IMR-90 (cell line): ENCODE measurements around the gene ST3GAL5. TPM values are rescaled to one million over a fixed set of nuclear protein-coding genes. Genes with fewer than 3 reads are reported as not detected.

Experiments
- ATAC-seq: fragments of 200-7000 bp; cut with Tn5 transposase; 2 replicates; pipeline ENCODE4 v1.9.1; 2020; ENCODE audit warnings: low read depth, mild to moderate bottlenecking, moderate library complexity
- BruUV-seq: library from RNA; stranded (reverse); fragments of 400-500 nt; replicated peaks from 2 replicates; lab custom pipeline; 2021; lab: Mats Ljungman, UMichigan
- CTCF ChIA-PET: fragments of 300-600 bp; formaldehyde crosslinking; extraction: SDS; loops from one replicate; lab custom pipeline; 2021; ENCODE audit warnings: antibody characterized with exemption; lab: Yijun Ruan, JAX
- POLR2A ChIA-PET: fragments of 300-600 bp; sonication (Branson Sonifier 250); formaldehyde crosslinking; loops from one replicate; lab custom pipeline; 2022; ENCODE audit warnings: antibody characterized with exemption; ENCODE audit not compliant: unreplicated experiment; lab: Charles Lee
- DNase-seq: peaks from one replicate; pipeline ENCODE4 v3.0.0; 2013
- H2AFZ ChIP-seq: replicated peaks from 2 replicates; pipeline ENCODE3; 2013; ENCODE audit warnings: low read length, mild to moderate bottlenecking; ENCODE audit not compliant: poor library complexity
- H2AK5ac ChIP-seq: 2 replicates; pipeline ENCODE4 v1.6.1; 2013; ENCODE audit warnings: low read depth, low read length, inconsistent platforms
- H2AK9ac ChIP-seq: replicated peaks from 2 replicates; pipeline ENCODE3; 2013; ENCODE audit warnings: mild to moderate bottlenecking, low read depth, low read length, moderate library complexity; ENCODE audit not compliant: poor library complexity
- H2BK120ac ChIP-seq: 2 replicates; pipeline ENCODE4 v1.6.1; 2013; ENCODE audit warnings: low read depth, low read length, inconsistent platforms
- H2BK15ac ChIP-seq: 3 replicates; pipeline ENCODE4 v1.6.1; 2013; ENCODE audit warnings: low read depth, low read length, inconsistent platforms
- H2BK20ac ChIP-seq: 2 replicates; pipeline ENCODE4 v1.6.1; 2013; ENCODE audit warnings: low read depth, mild to moderate bottlenecking, inconsistent platforms, low read length, moderate library complexity
- H2BK5ac ChIP-seq: 2 replicates; pipeline ENCODE4 v1.6.1; 2013; ENCODE audit warnings: mild to moderate bottlenecking, low read depth, low read length, inconsistent platforms; ENCODE audit not compliant: poor library complexity, severe bottlenecking
- H3K14ac ChIP-seq: replicated peaks from 2 replicates; pipeline ENCODE4 v1.6.1; 2013; ENCODE audit warnings: low read depth, low read length, inconsistent platforms
- H3K18ac ChIP-seq: 2 replicates; pipeline ENCODE4 v1.6.1; 2013; ENCODE audit warnings: low read depth, low read length, control low read depth
- H3K23ac ChIP-seq: 2 replicates; pipeline ENCODE4 v1.6.1; 2013; ENCODE audit warnings: low read depth, low read length, inconsistent platforms
- H3K27ac ChIP-seq: 2 replicates; pipeline ENCODE4 v1.5.1; 2013; ENCODE audit warnings: mild to moderate bottlenecking, control low read depth, low read length; ENCODE audit not compliant: insufficient read depth
- H3K27me3 ChIP-seq: 2 replicates; pipeline ENCODE4 v1.6.1; 2013; ENCODE audit warnings: low read length; ENCODE audit not compliant: control insufficient read depth, insufficient read depth
- H3K36me3 ChIP-seq: 2 replicates; pipeline ENCODE4 v1.6.1; 2013; ENCODE audit warnings: low read length, mixed read lengths; ENCODE audit not compliant: control insufficient read depth, insufficient read depth
- H3K4ac ChIP-seq: 2 replicates; pipeline ENCODE4 v1.6.1; 2013; ENCODE audit warnings: low read depth, low read length, inconsistent platforms
- H3K4me1 ChIP-seq: 2 replicates; pipeline ENCODE4 v1.6.1; 2013; ENCODE audit warnings: low read length, mixed read lengths; ENCODE audit not compliant: control insufficient read depth, insufficient read depth
- H3K4me2 ChIP-seq: 2 replicates; pipeline ENCODE4 v1.6.1; 2013; ENCODE audit warnings: low read depth, mild to moderate bottlenecking, control low read depth, low read length, moderate library complexity
- H3K4me3 ChIP-seq: 2 replicates; pipeline ENCODE4 v1.5.1; 2013; ENCODE audit warnings: low read depth, mild to moderate bottlenecking, control low read depth, low read length, moderate library complexity; ENCODE audit not compliant: insufficient read depth
- H3K56ac ChIP-seq: 2 replicates; pipeline ENCODE4 v1.6.1; 2013; ENCODE audit warnings: low read length, inconsistent platforms; ENCODE audit not compliant: insufficient read depth; ENCODE audit errors: extremely low read depth
- H3K79me1 ChIP-seq, 2 experiments: 2 replicates each; pipeline ENCODE4 v1.6.1; 2013; ENCODE audit warnings: low read length in 2 of 2, inconsistent platforms in 1 of 2, low read depth in 1 of 2
- H3K9ac ChIP-seq: 2 replicates; pipeline ENCODE4 v1.6.1; 2013; ENCODE audit warnings: low read depth, low read length, control low read depth
- H3K9me1 ChIP-seq: 2 replicates; pipeline ENCODE4 v1.6.1; 2013; ENCODE audit warnings: low read length, inconsistent platforms; ENCODE audit not compliant: insufficient read depth
- H3K9me3 ChIP-seq: 2 replicates; pipeline ENCODE4 v1.6.1; 2013; ENCODE audit warnings: low read length; ENCODE audit not compliant: control insufficient read depth, insufficient read depth
- H4K20me1 ChIP-seq: 2 replicates; pipeline ENCODE4 v1.6.1; 2013; ENCODE audit warnings: low read length, inconsistent platforms; ENCODE audit not compliant: insufficient read depth
- H4K5ac ChIP-seq: 2 replicates; pipeline ENCODE4 v1.6.1; 2013; ENCODE audit warnings: mild to moderate bottlenecking, low read depth, low read length, control low read depth
- H4K8ac ChIP-seq, 2 experiments: 2 replicates each; pipeline ENCODE4 v1.6.1; 2013; ENCODE audit warnings: low read depth in 2 of 2, low read length in 2 of 2, control low read depth in 1 of 2, inconsistent platforms in 1 of 2
- H4K91ac ChIP-seq: 2 replicates; pipeline ENCODE4 v1.6.1; 2013; ENCODE audit warnings: low read depth, low read length, inconsistent platforms; ENCODE audit not compliant: insufficient read depth
- BHLHE40 ChIP-seq: fragments of 150-350 bp; IDR thresholded peaks from 2 replicates; pipeline ENCODE4 v1.6.1; 2016; ENCODE audit warnings: mild to moderate bottlenecking, low read depth, low read length
- CEBPB ChIP-seq: IDR thresholded peaks from 2 replicates; pipeline ENCODE4 v1.6.1; 2012; ENCODE audit warnings: low read depth, low read length, improper control_type of control experiment
- FOS ChIP-seq: fragments of 150-350 bp; IDR thresholded peaks from 2 replicates; pipeline ENCODE4 v1.6.1; 2016; ENCODE audit warnings: low read depth, low read length
- MAFK ChIP-seq: IDR thresholded peaks from 2 replicates; pipeline ENCODE4 v1.6.1; 2012; ENCODE audit warnings: low read depth, low read length, improper control_type of control experiment
- MAZ ChIP-seq: IDR thresholded peaks from 2 replicates; pipeline ENCODE4 v1.6.1; 2012; ENCODE audit warnings: low read depth, mild to moderate bottlenecking, low read length, improper control_type of control experiment, moderate library complexity, borderline replicate concordance
- NFE2L2 ChIP-seq: fragments of 150-350 bp; IDR thresholded peaks from 2 replicates; pipeline ENCODE4 v1.6.1; 2016; ENCODE audit warnings: low read depth, mild to moderate bottlenecking, low read length
- POLR2A ChIP-seq: IDR thresholded peaks from 2 replicates; pipeline ENCODE4 v1.6.1; 2012; ENCODE audit warnings: mild to moderate bottlenecking, low read depth, low read length
- RAD21 ChIP-seq: IDR thresholded peaks from 2 replicates; pipeline ENCODE4 v1.6.1; 2012; ENCODE audit warnings: low read length, improper control_type of control experiment
- RCOR1 ChIP-seq: IDR thresholded peaks from 2 replicates; pipeline ENCODE4 v1.6.1; 2012; ENCODE audit warnings: mild to moderate bottlenecking, low read length, improper control_type of control experiment; ENCODE audit not compliant: insufficient replicate concordance
- RFX5 ChIP-seq: IDR thresholded peaks from 2 replicates; pipeline ENCODE4 v1.8.0; 2012; ENCODE audit warnings: low read depth, mild to moderate bottlenecking, low read length, moderate library complexity
- SMC3 ChIP-seq: fragments of 150-350 bp; IDR thresholded peaks from 2 replicates; pipeline ENCODE4 v1.6.1; 2016; ENCODE audit warnings: low read depth, mild to moderate bottlenecking, antibody characterized with exemption, low read length, moderate library complexity
- WGBS, 2 experiments: methylation state at CpG; one replicate each; pipeline versions ENCODE4 v1.1.5 to v1.1.7; 2013; ENCODE audit warnings: missing lambda C conversion rate in 2 of 2; ENCODE audit not compliant: insufficient read length in 1 of 2; ENCODE audit errors: extremely low coverage in 2 of 2; 5-methylcytosine and 5-hydroxymethylcytosine counted together
- dilution Hi-C: fragments of 300-500 bp; cut with HindIII; formaldehyde crosslinking; loops from one replicate; pipeline ENCODE4 v1.14.3; 2018; ENCODE audit warnings: low sequenced_read_pairs; ENCODE audit not compliant: unreplicated experiment
- in situ Hi-C: fragments of 300-500 bp; cut with MboI; formaldehyde crosslinking; loops from 3 replicates; pipeline ENCODE4 v1.14.3; 2019; ENCODE audit warnings: low sequenced_read_pairs, inconsistent platforms, mixed read lengths
- intact Hi-C: fragments of 100-400 bp; cut with micrococcal nuclease; formaldehyde crosslinking; loops from 2 replicates; pipeline ENCODE4 v1.10.0; 2022
- polyA plus RNA-seq, 3 experiments: library from polyadenylated mRNA; depleted of rRNA; stranded (reverse); fragments of >200 nt; gene quantifications; 2 replicates each; pipeline ENCODE4 v1.2.3, GENCODE V29; 2012; ENCODE audit warnings: low replicate concordance in 1 of 3
- total RNA-seq: library from RNA; depleted of rRNA; stranded (reverse); fragments of >200 nt; gene quantifications from 2 replicates; pipeline ENCODE4 v1.2.3, GENCODE V29; 2012
- TF ChIP-seq, protein P1 (sequence below): fragments of 150-350 bp; IDR thresholded peaks from 2 replicates; pipeline ENCODE4 v1.6.1; 2016; ENCODE audit warnings: low read depth, mild to moderate bottlenecking, low read length, moderate library complexity, borderline replicate concordance
- TF ChIP-seq, protein P2 (sequence below): conservative IDR thresholded peaks from 2 replicates; pipeline ENCODE4 v1.5.1; 2012; ENCODE audit warnings: mild to moderate bottlenecking, low read depth, low read length, improper control_type of control experiment
- TF ChIP-seq, protein P3 (sequence below): fragments of 150-350 bp; IDR thresholded peaks from 2 replicates; pipeline ENCODE4 v1.6.1; 2017; ENCODE audit warnings: mild to moderate bottlenecking, antibody characterized with exemption, low read length, low read depth

The ST3GAL5 gene
- total and polyA plus RNA-seq, 2 of the 4 experiments (the other 2 are of a cell fraction): 16.8 to 21.0 TPM

DNA sequence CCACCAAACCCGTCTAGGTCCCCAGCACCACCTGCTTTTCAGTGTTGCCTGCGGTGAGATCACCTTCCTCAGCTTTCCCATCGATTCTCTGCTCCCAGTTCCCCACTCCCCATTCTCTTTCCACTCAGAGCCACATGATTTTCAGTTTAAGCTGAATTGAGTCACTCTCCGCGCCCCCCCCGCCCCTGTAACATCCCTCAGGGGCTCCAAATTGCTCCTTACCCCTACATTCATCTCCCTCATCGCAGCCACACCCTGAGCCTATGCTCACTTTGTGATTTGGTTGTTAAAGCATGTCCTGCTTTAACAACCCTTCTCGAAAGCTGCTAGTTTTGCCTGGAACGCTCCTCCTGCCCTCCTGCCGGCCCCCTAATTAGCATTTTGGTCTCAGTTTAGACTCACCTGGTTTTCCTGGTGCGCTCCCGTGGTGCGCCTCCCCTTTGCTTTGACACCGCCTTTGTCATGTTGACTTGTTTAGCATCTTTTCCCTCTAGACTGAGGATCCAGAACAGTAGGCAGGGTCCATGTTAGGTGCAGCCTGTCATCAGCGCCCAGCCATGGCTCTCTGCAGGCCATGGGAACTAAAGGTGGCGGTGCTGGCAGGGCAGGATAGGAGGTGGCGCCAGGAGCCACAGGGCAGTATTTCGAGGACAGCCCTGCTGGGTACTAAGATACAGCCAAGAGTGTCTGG lies 60.8 kb downstream of the ST3GAL5 start:
- H3K23ac ChIP-seq: no peak overlapping the region
- DNase-seq: no peak
- no peak overlapping the region for H3K27ac ChIP-seq
- H3K9ac ChIP-seq: no peak overlapping the region; the same call in 1 of the 2 replicates
- CTCF ChIA-PET: interaction anchor here (0.6 to 11.9 kb wide), 16 partner anchors 10 to 263 kb away, joined by 3 to 91 read pairs (median 4); partner anchors contain the start of gene ST3GAL5
- H3K18ac ChIP-seq: no peak overlapping the region
- H3K9me1 ChIP-seq: no peaks in the 10 kb centered on the region
- H4K91ac ChIP-seq: peak overlapping the region; percentile 65
- peak overlapping the region; percentile 80 for H2BK20ac ChIP-seq
- H4K5ac ChIP-seq: no peak overlapping the region
- no peaks in the 10 kb centered on the region for H3K9me3 ChIP-seq
- H2BK120ac ChIP-seq: peak overlapping the region; percentile 82; the same call in 1 of the 2 replicates
- peak overlapping the region; percentile 52 for H2AK5ac ChIP-seq
- no peaks in the 10 kb centered on the region for H3K79me1 ChIP-seq
- intact Hi-C loops: loop anchor here (1.0 to 2.0 kb wide), 3 partner anchors 61 to 252 kb away; no protein-coding TSS in a partner anchor
- POLR2A ChIA-PET: interaction anchor here (1.1 kb wide), 1 partner anchor 59 kb away, joined by 4 read pairs; no protein-coding TSS in a partner anchor
- no peak for ATAC-seq
- no peak overlapping the region for H3K4me3 ChIP-seq
- H4K8ac ChIP-seq: 0 out of 4 replicates have a peak overlapping the region, but pooled peaks of 1 of the 2 experiments have one; percentile 41
- no peak overlapping the region for H2BK5ac ChIP-seq
- BruUV-seq: no TSS peak
- H3K4ac ChIP-seq: peak overlapping the region; percentile 70; the same call in 1 of the 2 replicates
- in situ Hi-C loops: loop anchor here (5.0 kb wide), 1 partner anchor 249 kb away; no protein-coding TSS in a partner anchor
- dilution Hi-C loops: no loop called here
- no peaks in the 10 kb centered on the region for H3K4me1 ChIP-seq
- H2BK15ac ChIP-seq: 0 out of 3 replicates have a peak overlapping the region, but pooled peaks have one; percentile 85
- H3K4me2 ChIP-seq: no peak overlapping the region
- no peak overlapping the region for H3K56ac ChIP-seq
- peak overlapping the region; percentile 83 for H2AK9ac ChIP-seq
- H2AFZ ChIP-seq: peak overlapping the region; percentile 89
- WGBS, 2 experiments: 65% methylated on average over 12 of the region's 18 CpGs; no CpG with 5 or more reads in 1 of the 2 experiments
- H3K27me3 ChIP-seq: peaks cover 4% of the 10 kb centered on the region; the same call in 1 of the 2 replicates
- H3K36me3 ChIP-seq: no peaks in the 10 kb centered on the region
- peak overlapping the region; percentile 48; the same call in 1 of the 2 replicates for H3K14ac ChIP-seq
- no peaks in the 10 kb centered on the region for H4K20me1 ChIP-seq
- TF ChIP-seq, protein P1, sequence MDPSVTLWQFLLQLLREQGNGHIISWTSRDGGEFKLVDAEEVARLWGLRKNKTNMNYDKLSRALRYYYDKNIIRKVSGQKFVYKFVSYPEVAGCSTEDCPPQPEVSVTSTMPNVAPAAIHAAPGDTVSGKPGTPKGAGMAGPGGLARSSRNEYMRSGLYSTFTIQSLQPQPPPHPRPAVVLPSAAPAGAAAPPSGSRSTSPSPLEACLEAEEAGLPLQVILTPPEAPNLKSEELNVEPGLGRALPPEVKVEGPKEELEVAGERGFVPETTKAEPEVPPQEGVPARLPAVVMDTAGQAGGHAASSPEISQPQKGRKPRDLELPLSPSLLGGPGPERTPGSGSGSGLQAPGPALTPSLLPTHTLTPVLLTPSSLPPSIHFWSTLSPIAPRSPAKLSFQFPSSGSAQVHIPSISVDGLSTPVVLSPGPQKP: no peak
- TF ChIP-seq SMC3: no peak
- no peak for TF ChIP-seq RAD21
- TF ChIP-seq CEBPB: no peak
- TF ChIP-seq POLR2A: no peak
- TF ChIP-seq, protein P2, sequence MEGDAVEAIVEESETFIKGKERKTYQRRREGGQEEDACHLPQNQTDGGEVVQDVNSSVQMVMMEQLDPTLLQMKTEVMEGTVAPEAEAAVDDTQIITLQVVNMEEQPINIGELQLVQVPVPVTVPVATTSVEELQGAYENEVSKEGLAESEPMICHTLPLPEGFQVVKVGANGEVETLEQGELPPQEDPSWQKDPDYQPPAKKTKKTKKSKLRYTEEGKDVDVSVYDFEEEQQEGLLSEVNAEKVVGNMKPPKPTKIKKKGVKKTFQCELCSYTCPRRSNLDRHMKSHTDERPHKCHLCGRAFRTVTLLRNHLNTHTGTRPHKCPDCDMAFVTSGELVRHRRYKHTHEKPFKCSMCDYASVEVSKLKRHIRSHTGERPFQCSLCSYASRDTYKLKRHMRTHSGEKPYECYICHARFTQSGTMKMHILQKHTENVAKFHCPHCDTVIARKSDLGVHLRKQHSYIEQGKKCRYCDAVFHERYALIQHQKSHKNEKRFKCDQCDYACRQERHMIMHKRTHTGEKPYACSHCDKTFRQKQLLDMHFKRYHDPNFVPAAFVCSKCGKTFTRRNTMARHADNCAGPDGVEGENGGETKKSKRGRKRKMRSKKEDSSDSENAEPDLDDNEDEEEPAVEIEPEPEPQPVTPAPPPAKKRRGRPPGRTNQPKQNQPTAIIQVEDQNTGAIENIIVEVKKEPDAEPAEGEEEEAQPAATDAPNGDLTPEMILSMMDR: no peak
- no peak for TF ChIP-seq BHLHE40
- no peak for TF ChIP-seq RCOR1
- no peak for TF ChIP-seq NFE2L2
- TF ChIP-seq RFX5: no peak
- TF ChIP-seq, protein P3, sequence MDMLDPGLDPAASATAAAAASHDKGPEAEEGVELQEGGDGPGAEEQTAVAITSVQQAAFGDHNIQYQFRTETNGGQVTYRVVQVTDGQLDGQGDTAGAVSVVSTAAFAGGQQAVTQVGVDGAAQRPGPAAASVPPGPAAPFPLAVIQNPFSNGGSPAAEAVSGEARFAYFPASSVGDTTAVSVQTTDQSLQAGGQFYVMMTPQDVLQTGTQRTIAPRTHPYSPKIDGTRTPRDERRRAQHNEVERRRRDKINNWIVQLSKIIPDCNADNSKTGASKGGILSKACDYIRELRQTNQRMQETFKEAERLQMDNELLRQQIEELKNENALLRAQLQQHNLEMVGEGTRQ: no peak
- no peak for TF ChIP-seq MAZ
- no peak for TF ChIP-seq FOS
- no peak for TF ChIP-seq MAFK
